Upper lobe of left lung (tissue), 4 donors: ENCODE measurements around the gene HAUS5.

Experiments used
- POLR2A ChIP-seq, 4 donors: fragments of 450-650 bp; IDR thresholded peaks; one replicate each; pipeline ENCODE4 v1.5.1; 2016 to 2017; ENCODE audit warnings: antibody characterized with exemption in 4 of 4, mild to moderate bottlenecking in 2 of 4
- TF ChIP-seq, protein P1 (sequence below), 6 experiments: fragments of 450-650 bp in 4 of 6; fragments of 200-600 bp in 2 of 6; sonication (generic) in 2 of 6; IDR thresholded peaks; one replicate each; pipeline ENCODE4 v1.5.1; 2016 to 2019; ENCODE audit warnings: antibody characterized with exemption in 6 of 6

DNA sequence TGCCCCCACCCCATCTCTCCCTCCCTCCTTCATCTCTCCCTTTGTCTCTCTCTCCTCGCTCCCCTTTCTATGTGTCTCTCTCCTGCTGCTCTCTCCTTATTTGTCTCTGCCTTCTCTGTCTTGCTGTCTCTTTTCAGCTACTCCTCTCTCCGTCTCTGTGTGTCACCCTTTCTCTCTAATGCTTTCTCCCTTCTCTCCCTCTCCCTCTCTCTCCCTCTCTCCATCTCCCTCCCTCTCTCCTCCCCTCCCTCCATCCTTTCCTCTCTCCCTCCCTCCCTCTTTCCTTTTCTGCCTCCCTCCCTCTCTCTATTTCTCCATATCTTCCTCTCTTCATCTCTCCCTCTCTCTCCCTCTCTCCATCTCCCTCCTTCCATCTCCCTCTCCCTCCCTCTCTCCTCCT is 49.8 kb upstream of the HAUS5 start:
- TF ChIP-seq POLR2A (IDR thresholded peaks at IDR 0.05) = no peak
- TF ChIP-seq, protein P1, sequence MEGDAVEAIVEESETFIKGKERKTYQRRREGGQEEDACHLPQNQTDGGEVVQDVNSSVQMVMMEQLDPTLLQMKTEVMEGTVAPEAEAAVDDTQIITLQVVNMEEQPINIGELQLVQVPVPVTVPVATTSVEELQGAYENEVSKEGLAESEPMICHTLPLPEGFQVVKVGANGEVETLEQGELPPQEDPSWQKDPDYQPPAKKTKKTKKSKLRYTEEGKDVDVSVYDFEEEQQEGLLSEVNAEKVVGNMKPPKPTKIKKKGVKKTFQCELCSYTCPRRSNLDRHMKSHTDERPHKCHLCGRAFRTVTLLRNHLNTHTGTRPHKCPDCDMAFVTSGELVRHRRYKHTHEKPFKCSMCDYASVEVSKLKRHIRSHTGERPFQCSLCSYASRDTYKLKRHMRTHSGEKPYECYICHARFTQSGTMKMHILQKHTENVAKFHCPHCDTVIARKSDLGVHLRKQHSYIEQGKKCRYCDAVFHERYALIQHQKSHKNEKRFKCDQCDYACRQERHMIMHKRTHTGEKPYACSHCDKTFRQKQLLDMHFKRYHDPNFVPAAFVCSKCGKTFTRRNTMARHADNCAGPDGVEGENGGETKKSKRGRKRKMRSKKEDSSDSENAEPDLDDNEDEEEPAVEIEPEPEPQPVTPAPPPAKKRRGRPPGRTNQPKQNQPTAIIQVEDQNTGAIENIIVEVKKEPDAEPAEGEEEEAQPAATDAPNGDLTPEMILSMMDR (IDR thresholded peaks at IDR 0.05) = no peak
